Posterior cingulate gyrus (tissue), 11 donors: ENCODE results near the gene PTPN3.
A peak's percentile ranks its signal among the peaks of the same experiment; 100 is the strongest.

ENCODE experiments used
- DNase-seq, 10 donors: peaks; one replicate each; pipeline versions ENCODE4 v3.0.0 to v3.0.0-alpha.2; 2020 to 2021; ENCODE audit warnings: mixed read lengths in 3 of 10
- intact Hi-C: fragments of 100-400 bp; cut with DNase I; formaldehyde crosslinking; loops from one replicate; pipeline ENCODE4 v1.15.1; 2023

Gene PTPN3

DNA sequence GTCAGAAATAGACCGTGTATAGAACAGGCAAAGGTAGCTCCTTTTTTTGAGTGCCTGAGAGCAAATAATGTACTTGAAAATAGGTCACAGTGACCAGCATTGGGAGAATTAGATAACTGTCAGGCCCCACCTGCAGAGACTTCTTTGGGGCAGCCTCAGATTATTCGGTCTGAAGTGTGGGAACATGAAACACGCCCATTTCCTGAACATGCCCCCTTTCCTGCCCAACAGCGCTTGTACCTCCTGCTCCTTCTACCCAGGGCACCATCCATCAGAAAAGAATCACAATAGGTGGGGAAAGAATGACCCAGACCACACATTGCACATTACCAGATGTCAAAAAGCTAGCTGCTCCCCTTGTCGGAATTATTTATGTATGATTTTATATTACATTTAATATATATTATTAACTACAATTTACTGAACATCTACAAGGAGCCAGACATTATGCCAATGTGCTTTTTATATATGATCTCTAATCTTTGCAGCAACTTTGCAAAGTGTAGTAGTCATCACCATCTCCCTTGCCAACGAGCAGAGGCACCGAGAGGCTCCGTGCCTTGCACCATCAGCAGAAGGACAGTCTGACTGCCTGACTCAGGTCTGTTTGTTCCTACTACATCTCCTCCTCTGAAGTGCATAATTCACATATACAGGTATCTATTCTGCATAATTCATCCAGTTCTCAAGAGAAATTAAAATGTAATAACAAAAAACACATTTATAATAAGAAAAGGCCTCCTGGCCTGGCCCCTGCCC, 39.5 kb downstream of the PTPN3 start:
- DNase-seq: peak in 1 of 10 donors; percentile 85
- intact Hi-C loops: no loop called here

- intact Hi-C loops: no loop called here
- DNase-seq: no peak
Measured at GRCh38 chr9:109456811-109457210, 41.3 kb downstream of the PTPN3 start.

GRCh38 chr9:109455861-109456260, 42.2 kb downstream of the PTPN3 start:
- intact Hi-C loops: no loop called here
- DNase-seq: no peak

DNA sequence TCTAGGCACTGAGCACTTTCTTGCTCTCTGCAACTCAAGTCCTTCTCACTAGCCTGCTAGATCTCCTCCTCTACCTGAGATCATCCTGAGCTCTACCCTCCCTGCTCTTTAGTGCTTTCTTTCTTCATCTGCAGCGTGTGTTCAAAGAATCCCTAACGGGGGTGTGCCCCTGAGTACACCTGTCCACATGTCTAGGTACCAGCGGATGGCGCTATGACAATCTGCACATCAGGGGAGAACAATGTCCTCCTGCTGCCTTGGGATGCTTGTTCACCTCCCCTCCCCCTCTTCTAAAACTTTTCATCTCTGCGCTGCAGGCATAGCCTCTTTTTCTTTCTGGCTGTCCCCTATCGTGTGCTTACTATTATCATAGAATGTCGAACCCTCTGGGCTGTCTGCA, 42.7 kb downstream of the PTPN3 start:
- intact Hi-C loops: no loop called here
- DNase-seq: no peak

- intact Hi-C loops: no loop called here
Measured at GRCh38 chr9:109454601-109455155, 43.4 kb downstream of the PTPN3 start.

GRCh38 chr9:109454041-109454440, 44.1 kb downstream of the PTPN3 start:
- no peak for DNase-seq
- intact Hi-C loops: no loop called here

More at GRCh38 chr9:109454601-109455155, 43.4 kb downstream of the PTPN3 start:
- DNase-seq: no peak

- intact Hi-C loops: no loop called here
- DNase-seq: no peak
Measured at GRCh38 chr9:109453210-109453842, 44.8 kb downstream of the PTPN3 start.

GRCh38 chr9:109452761-109453160, 45.3 kb downstream of the PTPN3 start:
- intact Hi-C loops: no loop called here

GRCh38 chr9:109451311-109452025, 46.6 kb downstream of the PTPN3 start:
- no peak for DNase-seq
- intact Hi-C loops: no loop called here

More at GRCh38 chr9:109452761-109453160, 45.3 kb downstream of the PTPN3 start:
- no peak for DNase-seq

DNA sequence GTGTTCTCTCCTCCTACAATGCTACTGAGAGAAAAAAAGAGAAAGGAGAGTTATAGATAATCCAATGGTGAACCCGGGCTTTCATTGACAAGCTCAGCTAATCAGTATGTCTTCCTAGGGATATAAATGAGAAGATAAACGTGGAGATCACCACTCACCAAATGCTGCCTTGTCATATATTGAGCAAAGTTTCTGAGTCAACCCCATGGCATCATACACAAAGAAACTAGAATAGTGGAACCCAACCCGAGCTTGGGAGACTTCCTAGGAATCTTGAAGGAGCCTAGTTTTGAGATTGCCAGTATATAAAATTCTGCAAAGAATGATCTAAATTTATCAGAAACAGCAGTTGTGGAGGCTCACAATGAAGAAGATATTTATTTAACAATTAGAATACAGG, 47.8 kb downstream of the PTPN3 start:
- intact Hi-C loops: no loop called here

GRCh38 chr9:109449036-109449798, 48.9 kb downstream of the PTPN3 start:
- intact Hi-C loops: no loop called here
- DNase-seq: no peak

More for the DNA sequence above, 47.8 kb downstream of the PTPN3 start:
- no peak for DNase-seq

DNA sequence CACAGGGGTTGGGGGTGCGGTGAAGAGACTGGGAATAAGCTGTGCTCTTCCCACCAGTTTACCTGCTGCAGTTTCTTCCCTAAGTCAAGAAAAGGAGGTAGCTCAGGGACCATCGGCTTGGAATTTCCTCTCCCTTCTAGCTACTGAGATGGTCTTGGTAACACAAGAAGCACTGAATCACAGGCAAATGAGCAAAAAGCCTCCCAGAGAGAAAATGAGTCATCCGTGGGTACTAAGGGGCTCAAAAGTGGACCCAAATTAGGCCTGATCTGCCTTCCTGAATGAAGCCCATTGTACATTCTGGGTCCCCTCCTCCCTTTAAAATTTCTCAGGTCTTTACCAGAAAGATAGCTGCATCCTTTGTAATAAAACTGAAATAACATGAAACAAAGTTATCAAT, 49.9 kb downstream of the PTPN3 start:
- intact Hi-C loops: no loop called here
- DNase-seq: no peak

DNA sequence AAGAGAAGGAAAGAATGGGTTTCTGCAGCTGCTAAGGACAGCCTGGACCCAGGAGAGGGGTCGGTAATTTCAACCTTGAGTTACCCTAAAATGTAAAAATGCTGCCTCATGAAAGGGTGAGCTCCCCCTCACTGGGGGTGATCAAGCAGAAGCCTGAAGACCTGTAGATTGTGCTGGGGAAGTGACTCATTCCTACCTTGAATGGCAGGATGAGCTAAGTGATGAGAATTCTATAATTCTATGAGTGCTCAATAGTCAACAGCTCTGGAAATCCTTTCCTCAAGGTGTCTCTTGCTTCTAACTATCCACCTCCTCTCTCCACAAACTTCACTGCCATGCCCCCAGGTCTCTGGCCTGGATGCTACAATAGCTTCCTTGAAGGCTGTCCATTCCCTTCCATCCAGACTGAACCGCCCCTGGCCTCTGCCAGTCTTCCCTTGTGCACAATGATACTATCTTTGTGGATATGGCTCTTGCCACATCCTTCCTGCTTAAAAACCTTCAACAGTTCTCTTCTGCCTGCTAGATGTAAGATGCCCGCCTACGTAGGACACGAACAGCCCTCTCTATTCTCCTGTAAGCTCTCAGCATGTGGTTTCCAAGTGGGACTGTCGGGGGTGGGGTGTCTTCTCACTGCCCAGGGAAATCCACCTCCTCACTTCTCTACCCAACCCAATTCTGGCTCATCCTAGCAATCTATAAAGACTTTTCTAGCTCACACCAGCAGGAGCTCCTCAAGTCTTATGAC, 50.6 kb downstream of the PTPN3 start:
- DNase-seq: peak in 8 of 10 donors; percentile 49 to 93 (median 69)
- intact Hi-C loops: no loop called here

DNA sequence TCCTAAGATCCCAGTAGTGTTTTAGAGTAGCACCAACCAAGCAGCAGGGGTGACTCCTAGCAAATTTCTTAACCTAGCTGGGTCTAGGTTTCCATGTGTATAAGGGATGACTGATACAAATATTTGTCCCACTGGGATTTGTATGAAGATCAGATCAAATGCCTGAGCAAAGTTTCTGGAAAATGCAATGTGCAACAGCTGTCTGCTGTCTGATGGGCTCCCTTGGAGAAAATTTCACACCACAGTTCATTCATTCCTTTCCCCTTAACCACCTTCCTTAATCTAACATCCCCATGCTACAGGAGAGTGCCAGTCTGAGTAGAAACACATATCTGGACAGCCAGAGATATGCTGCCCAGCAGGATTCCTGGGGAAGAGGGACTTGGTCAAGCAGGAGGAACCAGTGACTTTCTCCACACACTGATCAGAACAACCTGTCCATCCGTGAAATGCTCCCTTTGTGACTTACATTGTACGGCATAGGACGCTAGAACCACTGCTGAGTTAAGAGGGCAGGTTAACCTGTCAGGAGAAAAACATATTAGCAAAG, 53.3 kb downstream of the PTPN3 start:
- intact Hi-C loops: no loop called here
- no peak for DNase-seq

GRCh38 chr9:109442716-109443115, 55.4 kb downstream of the PTPN3 start:
- DNase-seq: no peak
- intact Hi-C loops: no loop called here

DNA sequence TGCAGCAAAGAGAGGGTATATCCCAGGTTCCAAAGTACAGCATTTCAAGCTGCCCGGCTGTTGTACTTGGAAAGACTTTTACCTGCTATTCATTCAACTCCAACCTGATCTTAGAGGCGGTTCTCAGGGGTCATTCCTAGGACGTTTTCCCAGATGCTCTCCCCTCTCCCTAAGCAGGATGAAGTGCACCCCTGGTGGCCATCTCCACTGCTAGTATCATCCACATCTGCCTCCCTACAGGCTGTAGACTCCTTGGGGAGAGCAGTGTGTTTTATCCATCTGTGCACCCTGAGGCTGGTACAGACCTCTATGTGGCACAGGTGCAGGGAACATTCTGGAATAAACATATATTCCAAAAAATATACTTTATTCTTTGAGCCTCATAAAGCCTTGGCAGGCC, 56.8 kb downstream of the PTPN3 start:
- intact Hi-C loops: loop anchor here (2.0 kb wide), 2 partner anchors 28 to 80 kb away; no protein-coding TSS in a partner anchor

DNA sequence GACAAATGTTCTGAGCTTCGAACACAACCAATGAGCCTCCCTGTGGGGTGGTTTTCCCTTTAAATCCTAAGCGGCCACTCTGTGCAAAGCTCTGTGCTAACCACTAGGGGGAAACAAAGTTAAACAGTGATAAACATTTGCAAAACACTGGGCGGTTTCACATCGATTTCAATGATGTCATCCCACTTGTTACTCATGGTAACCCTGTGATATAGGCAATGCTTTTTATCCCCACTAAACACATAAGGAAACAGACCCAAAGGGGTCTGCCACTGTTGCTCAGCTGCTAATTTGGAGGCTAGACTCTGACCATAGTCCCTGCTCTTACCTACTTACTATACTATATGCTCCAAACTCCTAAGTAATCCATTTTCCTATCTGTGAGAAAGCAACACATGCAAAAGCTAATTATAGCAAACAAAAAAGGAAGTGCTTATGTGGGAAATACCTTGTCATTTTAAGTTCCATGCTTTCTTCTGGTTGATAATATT, 57.3 kb downstream of the PTPN3 start:
- peak in 3 of 10 donors; percentile 27 to 41 (median 34) for DNase-seq
- intact Hi-C loops: loop anchor here (2.0 kb wide), 2 partner anchors 28 to 80 kb away; no protein-coding TSS in a partner anchor

More for the DNA sequence above, 56.8 kb downstream of the PTPN3 start:
- DNase-seq: no peak

- intact Hi-C loops: loop anchor here (2.0 kb wide), 2 partner anchors 29 to 81 kb away; no protein-coding TSS in a partner anchor
- DNase-seq: no peak
Measured at GRCh38 chr9:109440117-109440515, 58.0 kb downstream of the PTPN3 start.
